ENCODE results near the gene XPR1.

The XPR1 gene

GRCh38 chr1:180884588-180885300, 252.9 kb downstream of the XPR1 start:
- DNase-seq (ENCODE audit: extremely low read depth, insufficient read length), result no peak
- Histone ChIP-seq H3K36me3 (ENCODE audit: control insufficient read depth, insufficient read depth, low read length) (no peaks in the 10 kb centered on the region; the same call in none of the 2 replicates), H3K27me3 (replicated peaks; ENCODE audit: control insufficient read depth, insufficient read depth, low read length) (no peaks in the 10 kb centered on the region), H3K4me3 (replicated peaks; ENCODE audit: low read depth, low read length) (no peak overlapping the region)
- TF ChIP-seq, protein P1, sequence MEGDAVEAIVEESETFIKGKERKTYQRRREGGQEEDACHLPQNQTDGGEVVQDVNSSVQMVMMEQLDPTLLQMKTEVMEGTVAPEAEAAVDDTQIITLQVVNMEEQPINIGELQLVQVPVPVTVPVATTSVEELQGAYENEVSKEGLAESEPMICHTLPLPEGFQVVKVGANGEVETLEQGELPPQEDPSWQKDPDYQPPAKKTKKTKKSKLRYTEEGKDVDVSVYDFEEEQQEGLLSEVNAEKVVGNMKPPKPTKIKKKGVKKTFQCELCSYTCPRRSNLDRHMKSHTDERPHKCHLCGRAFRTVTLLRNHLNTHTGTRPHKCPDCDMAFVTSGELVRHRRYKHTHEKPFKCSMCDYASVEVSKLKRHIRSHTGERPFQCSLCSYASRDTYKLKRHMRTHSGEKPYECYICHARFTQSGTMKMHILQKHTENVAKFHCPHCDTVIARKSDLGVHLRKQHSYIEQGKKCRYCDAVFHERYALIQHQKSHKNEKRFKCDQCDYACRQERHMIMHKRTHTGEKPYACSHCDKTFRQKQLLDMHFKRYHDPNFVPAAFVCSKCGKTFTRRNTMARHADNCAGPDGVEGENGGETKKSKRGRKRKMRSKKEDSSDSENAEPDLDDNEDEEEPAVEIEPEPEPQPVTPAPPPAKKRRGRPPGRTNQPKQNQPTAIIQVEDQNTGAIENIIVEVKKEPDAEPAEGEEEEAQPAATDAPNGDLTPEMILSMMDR (IDR thresholded peaks at IDR 0.05; ENCODE audit: insufficient read depth, low read length, poor library complexity, severe bottlenecking), result no peak

GRCh38 chr1:180886338-180886737, 254.5 kb downstream of the XPR1 start:
- no peaks in the 10 kb centered on the region for H3K27me3 ChIP-seq (replicated peaks; ENCODE audit: control insufficient read depth, insufficient read depth, low read length)
- no peak overlapping the region for H3K4me3 ChIP-seq (replicated peaks; ENCODE audit: low read depth, low read length)
- no peaks in the 10 kb centered on the region; the same call in none of the 2 replicates for H3K36me3 ChIP-seq (ENCODE audit: control insufficient read depth, insufficient read depth, low read length)
- DNase-seq (ENCODE audit: extremely low read depth, insufficient read length), result no peak
- TF ChIP-seq, protein P1 (IDR thresholded peaks at IDR 0.05; ENCODE audit: insufficient read depth, low read length, poor library complexity, severe bottlenecking), result no peak

DNA sequence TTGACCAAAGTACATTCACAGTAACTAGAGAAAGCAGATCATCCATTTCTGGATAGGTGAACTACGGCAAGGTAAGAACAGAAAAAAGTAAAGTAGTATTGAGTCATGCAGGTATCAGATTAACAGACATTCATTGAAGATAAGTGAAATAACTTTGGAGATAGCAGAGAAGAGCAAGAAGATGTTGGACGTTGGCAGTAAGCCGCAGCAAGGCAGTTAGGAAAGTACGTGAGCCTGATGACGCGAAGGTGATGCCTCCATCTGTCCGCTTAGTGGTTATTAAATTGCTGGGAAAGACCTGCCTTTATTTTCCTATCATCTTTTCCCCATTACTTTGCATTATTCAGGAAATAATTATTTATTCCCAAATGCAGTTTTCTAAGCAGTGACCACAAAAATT, 256.0 kb downstream of the XPR1 start:
- DNase-seq (ENCODE audit: extremely low read depth, insufficient read length), result no peak
- Histone ChIP-seq H3K36me3 (ENCODE audit: control insufficient read depth, insufficient read depth, low read length) (no peaks in the 10 kb centered on the region; the same call in 1 of the 2 replicates), H3K27me3 (replicated peaks; ENCODE audit: control insufficient read depth, insufficient read depth, low read length) (no peaks in the 10 kb centered on the region), H3K4me3 (replicated peaks; ENCODE audit: low read depth, low read length) (no peak overlapping the region)
- TF ChIP-seq, protein P1 (IDR thresholded peaks at IDR 0.05; ENCODE audit: insufficient read depth, low read length, poor library complexity, severe bottlenecking), result no peak

GRCh38 chr1:180888870-180889269, 257.0 kb downstream of the XPR1 start:
- TF ChIP-seq, protein P1 (IDR thresholded peaks at IDR 0.05; ENCODE audit: insufficient read depth, low read length, poor library complexity, severe bottlenecking), result no peak
- Histone ChIP-seq H3K36me3 (ENCODE audit: control insufficient read depth, insufficient read depth, low read length) (no peaks in the 10 kb centered on the region; the same call in 1 of the 2 replicates), H3K27me3 (replicated peaks; ENCODE audit: control insufficient read depth, insufficient read depth, low read length) (no peaks in the 10 kb centered on the region), H3K4me3 (replicated peaks; ENCODE audit: low read depth, low read length) (no peak overlapping the region)
- no peak for DNase-seq (ENCODE audit: extremely low read depth, insufficient read length)

- TF ChIP-seq, protein P1 (IDR thresholded peaks at IDR 0.05; ENCODE audit: insufficient read depth, low read length, poor library complexity, severe bottlenecking), result no peak
- Histone ChIP-seq H3K4me3 (replicated peaks; ENCODE audit: low read depth, low read length) (no peak overlapping the region), H3K36me3 (ENCODE audit: control insufficient read depth, insufficient read depth, low read length) (no peaks in the 10 kb centered on the region), H3K27me3 (replicated peaks; ENCODE audit: control insufficient read depth, insufficient read depth, low read length) (no peaks in the 10 kb centered on the region)
- DNase-seq (ENCODE audit: extremely low read depth, insufficient read length), result no peak
Observed at GRCh38 chr1:180889325-180889724, 257.5 kb downstream of the XPR1 start.
